OCI-LY1 (cell line): ENCODE results near the gene ST6GALNAC3.

ENCODE experiments used
- EZH2 ChIP-seq: fragments of 200-600 bp; sonication (generic), shearing (Covaris generic); IDR thresholded peaks from 2 replicates; pipeline ENCODE4 v1.8.0; 2017; ENCODE audit warnings: borderline replicate concordance, mixed run types, mild to moderate bottlenecking, antibody characterized with exemption, low read length, moderate library complexity, mixed read lengths
- TF ChIP-seq, protein P1 (sequence below): fragments of 200-600 bp; sonication (generic), shearing (Covaris generic); IDR thresholded peaks from 2 replicates; pipeline ENCODE4 v1.5.1; 2017; ENCODE audit warnings: mild to moderate bottlenecking, antibody characterized with exemption, low read length, moderate library complexity, mixed read lengths

DNA sequence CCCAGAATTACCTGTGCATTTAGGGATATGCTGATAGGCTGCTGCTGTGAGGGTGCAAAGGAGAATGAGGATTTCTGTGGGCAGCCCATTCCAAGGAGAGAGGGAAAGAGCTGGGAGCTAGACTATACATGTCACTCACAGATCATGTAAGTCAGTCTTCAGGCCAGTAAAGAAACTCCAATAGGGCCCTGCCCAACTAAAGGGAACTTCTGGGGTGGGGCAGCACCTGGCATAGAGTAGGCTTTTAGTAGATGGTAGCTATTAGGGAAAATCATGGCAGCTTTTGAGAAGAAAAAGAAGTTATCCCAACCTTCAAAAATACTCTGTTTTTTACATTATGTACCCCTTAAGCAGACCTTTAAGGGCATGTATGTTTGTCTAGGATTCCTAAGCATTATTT lies 89.6 kb downstream of the ST6GALNAC3 start:
- TF ChIP-seq, protein P1, sequence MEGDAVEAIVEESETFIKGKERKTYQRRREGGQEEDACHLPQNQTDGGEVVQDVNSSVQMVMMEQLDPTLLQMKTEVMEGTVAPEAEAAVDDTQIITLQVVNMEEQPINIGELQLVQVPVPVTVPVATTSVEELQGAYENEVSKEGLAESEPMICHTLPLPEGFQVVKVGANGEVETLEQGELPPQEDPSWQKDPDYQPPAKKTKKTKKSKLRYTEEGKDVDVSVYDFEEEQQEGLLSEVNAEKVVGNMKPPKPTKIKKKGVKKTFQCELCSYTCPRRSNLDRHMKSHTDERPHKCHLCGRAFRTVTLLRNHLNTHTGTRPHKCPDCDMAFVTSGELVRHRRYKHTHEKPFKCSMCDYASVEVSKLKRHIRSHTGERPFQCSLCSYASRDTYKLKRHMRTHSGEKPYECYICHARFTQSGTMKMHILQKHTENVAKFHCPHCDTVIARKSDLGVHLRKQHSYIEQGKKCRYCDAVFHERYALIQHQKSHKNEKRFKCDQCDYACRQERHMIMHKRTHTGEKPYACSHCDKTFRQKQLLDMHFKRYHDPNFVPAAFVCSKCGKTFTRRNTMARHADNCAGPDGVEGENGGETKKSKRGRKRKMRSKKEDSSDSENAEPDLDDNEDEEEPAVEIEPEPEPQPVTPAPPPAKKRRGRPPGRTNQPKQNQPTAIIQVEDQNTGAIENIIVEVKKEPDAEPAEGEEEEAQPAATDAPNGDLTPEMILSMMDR, result no peak
- no peak for TF ChIP-seq EZH2
